Measurements from ENCODE around the gene WWOX. TPM values are rescaled to one million over a fixed set of nuclear protein-coding genes. Genes with fewer than 3 reads are reported as not detected.

WWOX gene
- total RNA-seq, 4 donors from 2014 or later, result 135 to 209 (median 159) TPM

DNA sequence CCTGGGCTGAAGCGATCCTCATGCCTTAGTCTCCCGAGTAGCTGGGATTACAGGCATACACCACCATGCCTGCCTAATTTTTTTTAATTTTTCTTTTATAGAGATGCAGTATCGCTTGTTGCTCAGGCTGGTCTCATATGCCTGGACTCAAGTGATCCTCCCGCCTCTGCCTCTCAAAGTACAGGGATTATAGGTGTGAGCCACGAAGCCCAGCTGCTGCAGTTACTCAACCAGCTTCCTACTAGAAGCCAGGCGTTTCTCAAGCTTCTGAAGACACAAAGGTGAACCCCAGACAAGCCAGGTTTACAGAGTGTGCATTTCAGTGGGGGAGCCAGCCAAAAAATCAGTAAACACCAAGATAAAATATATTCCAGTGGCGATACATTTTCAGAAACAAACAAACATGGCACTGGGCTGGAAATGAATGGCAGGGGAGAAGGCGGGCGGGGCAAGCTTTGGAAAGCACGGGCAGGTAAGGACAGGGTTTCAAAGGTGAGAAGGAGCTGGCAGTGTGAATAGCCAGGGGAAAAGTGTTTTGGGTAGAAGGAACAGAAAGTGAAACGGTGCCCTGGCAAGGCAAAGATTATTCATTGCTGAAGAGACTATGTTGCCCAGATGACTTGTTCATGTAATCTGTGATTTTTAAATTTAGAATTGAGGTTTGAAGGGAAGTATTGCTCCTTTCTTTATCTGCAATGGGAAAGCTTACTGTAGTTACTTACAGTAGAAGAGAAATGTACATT lies 471.1 kb downstream of the WWOX start:
- H3K36me3 ChIP-seq, result no peaks in the 10 kb centered on the region
- WGBS, 2 donors, result 92 to 93% methylated on average over 11 of the region's 11 CpGs
- DNase-seq, result no peak
- H3K9me3 ChIP-seq, result no peaks in the 10 kb centered on the region
- no peak overlapping the region for H3K27ac ChIP-seq
- intact Hi-C loops (cut with DNase I), result no loop called here
- no peak overlapping the region for H3K4me3 ChIP-seq (replicated peaks in 1 of 3)
- peaks cover 0 to 12% of the 10 kb centered on the region in 2 donors for H3K4me1 ChIP-seq
- no peaks in the 10 kb centered on the region for H3K27me3 ChIP-seq
- no peak for TF ChIP-seq POLR2A (IDR thresholded peaks at IDR 0.05)
- TF ChIP-seq, protein P1, sequence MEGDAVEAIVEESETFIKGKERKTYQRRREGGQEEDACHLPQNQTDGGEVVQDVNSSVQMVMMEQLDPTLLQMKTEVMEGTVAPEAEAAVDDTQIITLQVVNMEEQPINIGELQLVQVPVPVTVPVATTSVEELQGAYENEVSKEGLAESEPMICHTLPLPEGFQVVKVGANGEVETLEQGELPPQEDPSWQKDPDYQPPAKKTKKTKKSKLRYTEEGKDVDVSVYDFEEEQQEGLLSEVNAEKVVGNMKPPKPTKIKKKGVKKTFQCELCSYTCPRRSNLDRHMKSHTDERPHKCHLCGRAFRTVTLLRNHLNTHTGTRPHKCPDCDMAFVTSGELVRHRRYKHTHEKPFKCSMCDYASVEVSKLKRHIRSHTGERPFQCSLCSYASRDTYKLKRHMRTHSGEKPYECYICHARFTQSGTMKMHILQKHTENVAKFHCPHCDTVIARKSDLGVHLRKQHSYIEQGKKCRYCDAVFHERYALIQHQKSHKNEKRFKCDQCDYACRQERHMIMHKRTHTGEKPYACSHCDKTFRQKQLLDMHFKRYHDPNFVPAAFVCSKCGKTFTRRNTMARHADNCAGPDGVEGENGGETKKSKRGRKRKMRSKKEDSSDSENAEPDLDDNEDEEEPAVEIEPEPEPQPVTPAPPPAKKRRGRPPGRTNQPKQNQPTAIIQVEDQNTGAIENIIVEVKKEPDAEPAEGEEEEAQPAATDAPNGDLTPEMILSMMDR (IDR thresholded peaks at IDR 0.05), result no peak

DNA sequence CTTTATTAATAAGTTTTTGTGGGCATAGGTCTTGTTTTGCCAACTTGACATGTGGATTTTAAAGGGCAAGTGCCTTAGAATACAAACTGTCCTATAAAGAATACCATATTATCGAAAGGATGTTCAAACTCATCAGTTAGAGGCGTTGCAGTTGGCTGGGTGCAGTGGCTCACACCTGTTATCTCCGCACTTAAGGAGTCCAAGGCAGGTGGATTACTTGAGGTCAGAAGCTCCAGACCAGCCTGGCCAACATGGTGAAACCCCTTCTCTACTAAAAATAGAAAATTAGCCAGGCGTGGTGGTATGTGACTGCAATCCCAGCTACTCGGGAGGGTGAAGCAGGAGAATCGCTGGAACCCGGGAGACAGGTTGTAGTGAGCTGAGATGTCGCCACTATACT lies 472.0 kb downstream of the WWOX start:
- intact Hi-C loops (cut with DNase I), result no loop called here
- Histone ChIP-seq H3K4me3 (replicated peaks in 1 of 3) (no peak overlapping the region), H3K27ac (no peak overlapping the region), H3K36me3 (no peaks in the 10 kb centered on the region), H3K9me3 (no peaks in the 10 kb centered on the region), H3K4me1 (peaks cover 0 to 12% of the 10 kb centered on the region in 2 donors), H3K27me3 (no peaks in the 10 kb centered on the region)
- WGBS, 2 donors, result 76 to 81% methylated on average over 8 of the region's 8 CpGs
- TF ChIP-seq, protein P1 (IDR thresholded peaks at IDR 0.05), result no peak
- no peak for TF ChIP-seq POLR2A (IDR thresholded peaks at IDR 0.05)
- DNase-seq, result peak in 1 of 2 donors; percentile 29

DNA sequence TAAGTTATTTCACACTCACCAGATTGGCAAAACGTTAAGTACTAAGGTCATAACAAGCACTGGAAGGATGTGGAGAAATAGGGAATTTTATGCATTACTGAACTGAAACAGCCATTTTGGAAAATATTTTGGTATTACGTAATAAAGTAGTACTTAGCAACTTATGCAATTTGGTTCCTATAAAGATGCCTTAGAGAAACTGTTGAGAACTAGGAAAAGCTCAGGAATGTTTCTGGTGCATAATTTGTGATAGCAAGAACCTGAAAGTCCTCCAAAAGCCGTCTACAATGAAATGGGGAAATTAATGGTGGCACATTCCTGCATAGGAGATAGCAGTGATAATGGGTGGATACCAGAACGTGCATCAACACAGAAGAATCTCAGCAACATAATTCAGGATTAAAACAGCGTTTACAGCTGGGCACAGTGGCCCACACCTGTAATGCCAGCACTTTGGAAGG lies 472.5 kb downstream of the WWOX start:
- Histone ChIP-seq H3K4me1 (peaks cover 0 to 12% of the 10 kb centered on the region in 2 donors), H3K27me3 (no peaks in the 10 kb centered on the region), H3K27ac (no peak overlapping the region), H3K9me3 (no peaks in the 10 kb centered on the region), H3K4me3 (replicated peaks in 1 of 3) (no peak overlapping the region), H3K36me3 (no peaks in the 10 kb centered on the region)
- WGBS, 2 donors, result 88 to 91% methylated on average over 5 of the region's 5 CpGs
- TF ChIP-seq, protein P1 (IDR thresholded peaks at IDR 0.05), result no peak
- no peak for TF ChIP-seq POLR2A (IDR thresholded peaks at IDR 0.05)
- intact Hi-C loops (cut with DNase I), result no loop called here
- DNase-seq, result no peak

DNA sequence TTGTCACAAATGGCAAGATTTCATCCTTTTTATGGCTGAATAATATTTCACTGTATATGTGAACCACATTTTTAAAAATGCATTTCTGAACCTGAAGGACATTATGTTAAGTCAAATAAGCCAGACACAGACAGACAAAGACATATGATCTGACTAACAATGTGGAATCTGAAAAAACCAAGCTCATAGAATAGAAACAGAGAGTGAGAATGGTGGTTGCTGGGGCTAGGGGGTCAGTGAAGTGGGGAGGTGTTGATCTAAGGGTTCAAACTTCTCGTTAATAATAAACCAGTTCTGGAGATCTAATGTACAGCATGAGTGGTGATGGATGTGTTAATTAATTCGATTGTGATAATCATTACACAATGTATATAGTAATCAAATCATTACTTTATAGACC lies 475.1 kb downstream of the WWOX start:
- H3K27ac ChIP-seq, result no peak overlapping the region
- H3K9me3 ChIP-seq, result no peaks in the 10 kb centered on the region
- H3K4me3 ChIP-seq (replicated peaks in 1 of 3), result no peak overlapping the region
- no peaks in the 10 kb centered on the region for H3K36me3 ChIP-seq
- intact Hi-C loops (cut with DNase I), result no loop called here
- H3K27me3 ChIP-seq, result no peaks in the 10 kb centered on the region
- H3K4me1 ChIP-seq, result peaks cover 0 to 12% of the 10 kb centered on the region in 2 donors
- TF ChIP-seq, protein P1 (IDR thresholded peaks at IDR 0.05), result no peak
- TF ChIP-seq POLR2A (IDR thresholded peaks at IDR 0.05), result no peak
- no peak for DNase-seq
- 97% methylated on average over 2 of the region's 2 CpGs for WGBS, 2 donors

DNA sequence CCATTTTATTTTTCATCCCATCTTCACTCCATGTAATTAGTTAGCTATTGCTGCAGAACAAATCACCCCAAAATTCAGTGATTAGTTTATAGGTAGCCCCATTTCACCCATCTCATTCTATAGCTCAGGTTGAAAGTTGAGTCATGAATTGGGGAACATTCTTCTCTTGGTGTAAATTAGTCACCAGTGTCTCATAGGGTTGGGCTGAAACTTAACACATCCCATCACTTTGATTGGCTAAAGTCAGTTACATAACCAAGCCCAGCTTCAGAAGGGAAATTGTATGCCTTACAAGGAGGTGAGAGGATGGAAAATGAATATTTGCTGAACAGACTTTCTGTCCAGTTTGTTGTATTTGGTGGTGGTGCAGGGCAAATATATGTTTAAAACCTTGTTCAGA lies 477.5 kb downstream of the WWOX start:
- Histone ChIP-seq H3K36me3 (no peaks in the 10 kb centered on the region), H3K4me1 (peaks cover 0 to 7% of the 10 kb centered on the region in 2 donors), H3K4me3 (replicated peaks in 1 of 3) (no peak overlapping the region), H3K27ac (no peak overlapping the region), H3K27me3 (no peaks in the 10 kb centered on the region), H3K9me3 (no peaks in the 10 kb centered on the region)
- TF ChIP-seq, protein P1 (IDR thresholded peaks at IDR 0.05), result no peak
- TF ChIP-seq POLR2A (IDR thresholded peaks at IDR 0.05), result no peak
- no peak for DNase-seq
- intact Hi-C loops (cut with DNase I), result no loop called here

Data from thyroid gland (tissue), 4 donors.